Activated CD8-positive, alpha-beta memory T cell treated with anti-CD3 and anti-CD28 coated beads for 4 hours (primary cell): Measurements from ENCODE around the gene TMC4.

Experiments used
- DNase-seq, 2 donors: peaks; one replicate each; pipeline ENCODE4 v3.0.0-alpha.2; 2020; ENCODE audit warnings: low read depth in 2 of 2

TMC4 gene

DNA sequence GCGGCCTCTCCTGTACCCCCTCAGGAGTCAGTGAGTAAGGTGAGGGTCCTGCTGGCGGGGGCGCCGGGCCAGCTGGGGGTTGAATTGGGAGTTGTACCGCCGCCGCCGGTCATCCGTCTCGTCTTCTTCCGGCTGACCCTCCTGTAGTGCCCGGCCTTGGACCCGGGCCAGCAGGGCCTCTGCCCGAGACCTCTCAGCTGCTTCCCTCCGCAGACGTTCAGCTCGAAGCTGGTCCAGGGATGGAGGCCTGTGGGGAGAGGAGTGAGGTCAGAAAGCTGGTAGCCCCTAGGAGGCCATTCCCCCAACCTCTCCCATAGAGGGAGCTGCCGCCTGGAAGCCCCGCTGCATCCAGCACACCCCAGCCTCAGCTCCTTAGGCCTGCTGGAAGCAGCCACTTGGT, 17.3 kb downstream of the TMC4 start:
- DNase-seq: no peak

GRCh38 chr19:54154603-54155345, 18.2 kb downstream of the TMC4 start:
- no peak for DNase-seq

GRCh38 chr19:54153731-54154326, 19.1 kb downstream of the TMC4 start:
- DNase-seq: no peak

DNA sequence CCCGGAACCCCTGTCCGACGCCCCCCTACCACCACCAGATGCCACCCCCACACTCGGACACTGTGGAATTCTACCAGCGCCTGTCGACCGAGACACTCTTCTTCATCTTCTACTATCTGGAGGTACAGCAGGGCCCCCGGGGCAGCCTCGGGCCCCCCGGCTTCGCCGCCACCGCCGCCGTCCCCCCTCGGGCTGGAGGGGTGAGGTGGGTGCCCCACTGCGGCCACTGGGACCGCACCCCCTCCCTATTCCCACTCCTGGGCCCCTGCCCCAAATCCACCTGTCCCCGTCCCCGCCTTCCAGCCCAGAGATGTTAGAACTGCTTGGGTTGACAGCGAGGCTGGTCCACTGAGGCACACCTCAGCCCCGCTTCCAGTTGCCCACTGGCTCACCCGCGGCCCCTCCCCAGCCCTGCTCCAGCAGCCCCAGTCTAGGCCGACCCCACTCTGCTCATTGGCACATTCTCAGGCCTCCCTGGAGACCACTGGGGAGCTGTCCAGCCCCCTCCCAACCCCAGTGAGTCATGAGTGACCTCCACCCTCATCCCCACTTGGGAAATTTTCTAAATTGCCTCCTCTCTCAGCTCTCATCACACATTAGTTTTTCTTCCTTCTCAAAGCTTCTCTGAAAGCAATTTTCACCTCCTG, 20.0 kb downstream of the TMC4 start:
- no peak for DNase-seq

GRCh38 chr19:54152267-54152666, 20.7 kb downstream of the TMC4 start:
- no peak for DNase-seq

GRCh38 chr19:54151362-54152035, 21.5 kb downstream of the TMC4 start:
- DNase-seq: no peak

GRCh38 chr19:54149021-54149812, 23.7 kb downstream of the TMC4 start:
- DNase-seq: no peak

GRCh38 chr19:54148158-54148557, 24.8 kb downstream of the TMC4 start:
- DNase-seq: no peak

GRCh38 chr19:54147676-54148075, 25.3 kb downstream of the TMC4 start:
- no peak for DNase-seq

DNA sequence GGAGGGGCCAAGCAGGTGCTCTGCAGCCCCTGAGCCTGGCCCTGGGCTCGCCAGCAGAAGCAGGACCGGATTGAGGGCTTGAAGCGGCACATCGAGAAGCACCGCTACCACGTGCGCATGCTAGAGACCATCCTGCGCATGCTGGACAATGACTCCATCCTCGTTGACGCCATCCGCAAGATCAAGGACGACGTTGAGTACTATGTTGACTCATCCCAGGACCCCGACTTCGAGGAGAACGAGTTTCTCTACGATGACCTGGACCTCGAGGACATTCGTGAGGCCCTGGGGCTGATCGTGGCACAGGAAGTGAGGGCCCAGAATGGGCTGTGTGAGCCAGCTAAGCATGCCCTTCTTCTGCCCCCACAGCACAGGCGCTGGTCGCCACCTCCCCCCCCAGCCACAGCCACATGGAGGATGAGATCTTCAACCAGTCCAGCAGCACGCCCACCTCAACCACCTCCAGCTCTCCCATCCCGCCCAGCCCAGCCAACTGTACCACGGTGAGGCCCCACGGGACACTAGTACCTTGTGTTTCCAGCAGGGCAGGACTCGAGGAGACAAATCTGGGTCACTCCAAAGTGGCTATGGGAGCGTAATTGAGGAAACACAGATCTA, 27.3 kb downstream of the TMC4 start:
- no peak for DNase-seq

DNA sequence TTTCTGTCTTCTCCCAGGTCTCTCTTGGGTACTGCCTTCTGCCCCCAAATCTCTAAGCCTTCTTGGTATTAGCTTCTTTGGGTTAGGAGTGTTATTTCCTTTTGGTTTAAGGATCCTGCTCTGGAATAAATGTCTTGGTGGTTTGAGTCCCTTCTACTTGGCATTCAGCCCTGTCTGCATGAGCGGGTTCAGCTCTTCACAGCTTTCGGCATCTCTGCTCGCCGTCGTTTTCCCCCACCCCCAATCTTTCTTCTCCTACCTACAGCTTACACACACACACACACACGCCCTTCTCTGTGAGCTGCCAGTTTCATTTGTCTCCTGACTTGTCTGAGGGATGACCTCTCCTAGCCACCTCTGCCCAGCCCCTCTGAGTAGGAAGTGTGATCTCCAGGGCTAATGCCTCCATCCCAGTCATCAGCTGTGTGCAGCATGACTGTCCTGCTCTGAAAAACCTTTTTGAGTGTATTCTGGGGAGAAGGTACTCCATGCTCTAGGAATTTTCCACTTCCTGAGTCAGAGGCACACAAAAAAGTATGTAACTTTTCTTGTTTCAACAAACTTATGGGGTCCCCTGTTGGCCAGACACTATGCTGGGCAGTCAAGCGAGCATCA, 30.7 kb downstream of the TMC4 start:
- DNase-seq: no peak

- DNase-seq: no peak
These were observed 31.6 kb downstream of the TMC4 start for GRCh38 chr19:54141356-54141755.

DNA sequence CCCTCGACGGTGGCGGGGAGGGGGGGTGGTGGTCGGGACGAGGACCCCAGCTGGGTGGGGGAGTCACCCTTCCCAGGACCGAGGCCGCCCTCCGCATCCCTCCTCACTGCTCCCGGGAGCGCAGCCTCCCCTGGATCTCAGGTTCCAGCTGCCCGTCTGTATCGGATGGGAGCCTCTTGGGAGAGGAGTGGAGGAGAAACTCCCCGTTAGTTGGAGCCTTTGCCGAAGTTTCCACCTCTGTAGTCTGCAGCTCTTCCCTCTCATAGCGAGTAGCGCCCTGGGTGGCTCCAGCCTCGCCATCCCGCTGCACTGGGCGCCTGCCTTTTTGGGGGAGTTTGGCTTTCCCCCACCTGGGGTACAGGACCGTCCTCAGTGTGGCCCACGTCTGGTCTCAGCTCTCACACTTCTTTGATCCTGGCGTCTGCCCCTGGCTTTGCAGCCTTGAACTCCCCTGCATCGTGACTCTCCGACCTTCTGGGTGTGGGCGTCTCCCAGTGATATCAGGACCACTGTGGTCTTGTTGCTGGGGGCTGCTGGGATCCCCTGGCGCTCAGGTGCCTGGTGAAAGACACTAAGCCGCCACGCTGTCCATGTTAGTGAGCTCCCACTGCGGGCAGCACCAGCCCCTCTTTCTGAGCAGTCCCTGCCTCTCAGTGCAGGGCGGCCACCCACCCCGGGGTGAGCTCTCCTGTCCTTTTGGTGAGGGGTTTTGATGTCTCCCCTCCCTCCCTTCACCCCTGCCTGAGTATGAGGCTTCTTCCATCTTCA, 34.3 kb downstream of the TMC4 start:
- no peak for DNase-seq

DNA sequence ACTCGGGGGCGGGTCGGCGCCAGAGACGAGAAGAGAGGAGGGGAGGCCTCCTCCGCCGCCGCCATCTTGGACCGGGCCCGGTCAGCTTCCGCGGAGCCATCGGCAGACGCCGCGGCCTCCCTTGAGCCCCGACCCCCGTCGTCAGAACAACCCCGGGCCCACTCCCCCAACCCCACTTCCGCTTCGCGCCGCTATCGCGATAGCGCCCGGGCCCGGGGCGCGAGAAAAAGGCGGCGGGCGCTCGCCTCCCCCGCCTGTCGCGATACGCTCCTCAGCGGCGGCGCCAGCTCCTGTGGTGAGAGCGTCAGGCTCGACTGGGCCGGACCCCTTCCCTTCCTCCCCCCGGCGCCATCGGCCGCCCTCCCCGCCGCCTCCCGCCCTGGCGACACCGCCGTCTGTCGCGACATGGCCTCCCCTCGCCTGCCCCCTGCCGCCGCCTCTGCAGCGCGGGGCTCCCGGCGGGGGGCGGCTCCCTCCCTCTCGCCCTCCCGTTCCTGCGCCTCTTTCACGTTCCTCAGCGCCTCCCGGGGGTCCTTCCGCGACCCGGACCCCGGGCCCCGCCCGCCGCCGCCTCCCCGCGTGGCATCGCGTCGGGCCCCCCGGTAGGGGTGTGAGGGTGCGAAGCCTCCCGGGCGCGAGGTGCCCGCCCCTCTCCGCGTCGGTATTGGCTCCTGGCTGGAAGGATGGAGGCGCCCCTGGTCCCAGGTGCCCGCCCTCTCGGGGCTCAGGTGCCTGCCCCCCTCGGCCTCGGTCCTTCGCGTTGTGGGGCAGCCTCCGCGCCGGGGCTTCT, 35.1 kb downstream of the TMC4 start, which contains the start of gene CNOT3:
Gene CNOT3 (plus strand): TSS at position 64 of the 790 bp plus-strand sequence. CDS start 5,217 bp downstream, outside the sequence.
- DNase-seq: no peak

- DNase-seq: peak; percentile 97 to 99
These were observed 35.9 kb downstream of the TMC4 start for GRCh38 chr19:54136864-54137698.

GRCh38 chr19:54136086-54136863, 36.7 kb downstream of the TMC4 start:
- DNase-seq: no peak

GRCh38 chr19:54133957-54134590, 38.9 kb downstream of the TMC4 start:
- no peak for DNase-seq
